ENCODE data around the gene GPR15. TPM values are rescaled to one million over a fixed set of nuclear protein-coding genes. Genes with fewer than 3 reads are reported as not detected.
A peak's percentile ranks its signal among the peaks of the same experiment; 100 is the strongest.

Gene GPR15
- total RNA-seq, 2 experiments from 2014 or later, result 1.4 to 2.2 TPM

DNA sequence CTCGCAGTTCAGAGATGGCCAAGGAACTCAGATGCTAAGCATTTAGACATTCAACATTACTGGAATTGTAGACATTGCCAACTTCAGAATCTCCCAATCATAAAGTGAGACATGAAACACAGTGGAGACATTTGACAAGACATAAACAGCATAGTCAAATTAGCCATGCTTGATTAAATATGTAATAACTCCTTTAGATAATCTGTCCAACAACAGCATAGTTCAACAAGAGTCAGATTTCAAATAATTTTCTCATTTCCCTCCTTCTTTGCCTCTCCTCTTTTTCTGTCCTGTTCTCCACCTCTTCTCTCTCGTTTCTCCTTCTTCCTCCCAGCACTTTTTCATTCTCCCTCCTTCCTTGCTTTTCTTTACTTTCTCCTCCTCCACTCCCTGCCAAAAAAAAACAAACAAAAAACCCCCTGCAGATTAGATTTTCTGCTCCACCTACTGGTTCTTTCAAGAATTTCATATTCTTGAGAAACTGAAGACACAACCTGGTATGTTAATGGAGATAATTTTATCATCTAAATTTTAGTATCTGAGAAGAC lies 41.5 kb downstream of the GPR15 start:
- CTCF ChIA-PET, result interaction anchor here (0.7 to 5.3 kb wide), 15 partner anchors 8 to 534 kb away, joined by 3 to 44 read pairs (median 5); partner anchors contain the start of gene CPOX
- peak; percentile 48 for ATAC-seq
- TF ChIP-seq, protein P1, sequence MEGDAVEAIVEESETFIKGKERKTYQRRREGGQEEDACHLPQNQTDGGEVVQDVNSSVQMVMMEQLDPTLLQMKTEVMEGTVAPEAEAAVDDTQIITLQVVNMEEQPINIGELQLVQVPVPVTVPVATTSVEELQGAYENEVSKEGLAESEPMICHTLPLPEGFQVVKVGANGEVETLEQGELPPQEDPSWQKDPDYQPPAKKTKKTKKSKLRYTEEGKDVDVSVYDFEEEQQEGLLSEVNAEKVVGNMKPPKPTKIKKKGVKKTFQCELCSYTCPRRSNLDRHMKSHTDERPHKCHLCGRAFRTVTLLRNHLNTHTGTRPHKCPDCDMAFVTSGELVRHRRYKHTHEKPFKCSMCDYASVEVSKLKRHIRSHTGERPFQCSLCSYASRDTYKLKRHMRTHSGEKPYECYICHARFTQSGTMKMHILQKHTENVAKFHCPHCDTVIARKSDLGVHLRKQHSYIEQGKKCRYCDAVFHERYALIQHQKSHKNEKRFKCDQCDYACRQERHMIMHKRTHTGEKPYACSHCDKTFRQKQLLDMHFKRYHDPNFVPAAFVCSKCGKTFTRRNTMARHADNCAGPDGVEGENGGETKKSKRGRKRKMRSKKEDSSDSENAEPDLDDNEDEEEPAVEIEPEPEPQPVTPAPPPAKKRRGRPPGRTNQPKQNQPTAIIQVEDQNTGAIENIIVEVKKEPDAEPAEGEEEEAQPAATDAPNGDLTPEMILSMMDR (IDR thresholded peaks at IDR 0.05), result peak; percentile 87
- H3K27ac Mint-ChIP-seq, result peak overlapping the region; percentile 76
- intact Hi-C loops (cut with micrococcal nuclease), result loop anchor here (2.0 to 10.0 kb wide), 3 partner anchors 50 to 228 kb away; partner anchors contain the start of gene CLDND1
- peaks cover 4% of the 10 kb centered on the region for H3K9me3 Mint-ChIP-seq
- H3K27me3 Mint-ChIP-seq, result no peaks in the 10 kb centered on the region
- no peak overlapping the region for H3K4me3 Mint-ChIP-seq
- DNase-seq, result no peak
- POLR2A ChIA-PET, result interaction anchor here (1.0 to 2.5 kb wide), 5 partner anchors 9 to 52 kb away, joined by 3 to 9 read pairs (median 5); partner anchors contain the start of gene CLDND1
- H3K36me3 Mint-ChIP-seq (ENCODE audit: low read depth), result peaks cover 33% of the 10 kb centered on the region
- peaks cover 50% of the 10 kb centered on the region for H3K4me1 Mint-ChIP-seq (ENCODE audit: low read depth)

DNA sequence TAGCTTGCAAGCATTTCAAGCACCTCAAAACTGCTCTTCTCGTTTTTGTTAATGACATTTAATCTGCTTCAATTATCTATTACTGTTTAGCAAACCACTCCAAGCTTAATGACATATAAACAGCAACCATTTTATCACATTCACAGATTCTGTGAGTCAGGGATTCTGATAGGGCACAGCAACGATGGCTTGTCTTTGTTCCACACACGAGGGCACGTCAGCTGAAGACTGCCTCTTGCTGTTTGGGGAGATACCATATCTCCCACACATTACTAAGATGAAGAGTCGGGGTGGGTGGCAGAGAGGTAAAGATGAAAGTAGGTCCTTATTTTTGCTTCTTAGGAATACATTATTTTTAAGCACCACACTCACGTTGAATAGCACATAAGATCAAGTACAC lies 42.4 kb downstream of the GPR15 start:
- peak overlapping the region; percentile 3 for H3K4me3 Mint-ChIP-seq
- peaks cover 35% of the 10 kb centered on the region for H3K36me3 Mint-ChIP-seq (ENCODE audit: low read depth)
- DNase-seq (peak; percentile 36), ATAC-seq (peak; percentile 74)
- intact Hi-C loops (cut with micrococcal nuclease), result loop anchor here (5.0 to 10.0 kb wide), 2 partner anchors 137 to 229 kb away; no protein-coding TSS in a partner anchor
- H3K4me1 Mint-ChIP-seq (ENCODE audit: low read depth), result peaks cover 49% of the 10 kb centered on the region
- TF ChIP-seq, protein P1 (IDR thresholded peaks at IDR 0.05), result no peak
- ChIA-PET CTCF (interaction anchor here (0.7 to 5.3 kb wide), 13 partner anchors 12 to 535 kb away, joined by 3 to 44 read pairs (median 5); partner anchors contain the start of gene CPOX), POLR2A (interaction anchor here (0.9 to 2.5 kb wide), 4 partner anchors 10 to 19 kb away, joined by 3 to 9 read pairs (median 4); no protein-coding TSS in a partner anchor)
- H3K9me3 Mint-ChIP-seq, result peaks cover 3% of the 10 kb centered on the region
- peak overlapping the region; percentile 72 for H3K27ac Mint-ChIP-seq
- no peaks in the 10 kb centered on the region for H3K27me3 Mint-ChIP-seq

DNA sequence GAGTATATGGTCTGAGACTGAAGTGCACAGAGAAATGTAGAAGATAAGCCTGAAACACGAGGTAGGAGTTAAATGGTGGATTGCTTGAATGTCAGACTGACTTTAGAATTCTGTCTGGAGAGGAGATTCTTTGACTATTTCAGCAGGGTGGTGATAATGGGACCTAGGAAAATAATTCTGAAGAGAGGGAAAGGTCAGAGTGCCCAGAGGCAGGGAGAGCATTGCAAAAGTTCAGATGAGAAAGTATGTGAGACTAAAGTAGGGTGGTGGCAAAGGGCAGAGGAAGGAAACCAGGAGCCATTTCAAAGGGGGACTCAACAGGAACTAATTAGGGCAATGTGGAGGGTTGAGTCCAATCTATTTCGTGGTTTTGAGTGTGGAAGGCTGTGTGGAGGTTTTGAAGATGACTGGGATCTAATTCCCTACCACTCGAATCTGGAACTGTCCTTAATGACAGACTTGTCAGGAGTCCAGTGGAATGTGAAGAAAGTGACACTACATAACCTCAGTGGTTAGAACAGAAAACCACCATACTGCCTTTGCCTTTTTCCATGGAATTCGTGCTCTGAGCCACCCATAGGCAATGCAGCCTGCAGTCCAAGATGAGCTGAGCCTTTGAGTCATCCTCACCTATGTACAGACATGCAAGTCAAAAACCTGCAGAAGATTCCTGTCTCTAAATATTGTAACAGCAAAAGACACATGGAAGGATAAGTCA lies 45.6 kb downstream of the GPR15 start:
- intact Hi-C loops (cut with micrococcal nuclease), result loop anchor here (10.0 kb wide), 1 partner anchor 233 kb away; no protein-coding TSS in a partner anchor
- no peak for ATAC-seq
- peaks cover 43% of the 10 kb centered on the region for H3K4me1 Mint-ChIP-seq (ENCODE audit: low read depth)
- TF ChIP-seq, protein P1 (IDR thresholded peaks at IDR 0.05), result no peak
- H3K27me3 Mint-ChIP-seq, result no peaks in the 10 kb centered on the region
- H3K27ac Mint-ChIP-seq, result peak overlapping the region; percentile 13
- H3K36me3 Mint-ChIP-seq (ENCODE audit: low read depth), result peaks cover 48% of the 10 kb centered on the region
- POLR2A ChIA-PET, result interaction anchor here (1.8 kb wide), 1 partner anchor 16 kb away, joined by 5 read pairs; the partner anchor contains the start of gene CPOX
- DNase-seq, result no peak
- CTCF ChIA-PET, result no interaction called here
- H3K4me3 Mint-ChIP-seq, result no peak overlapping the region
- H3K9me3 Mint-ChIP-seq, result no peaks in the 10 kb centered on the region

DNA sequence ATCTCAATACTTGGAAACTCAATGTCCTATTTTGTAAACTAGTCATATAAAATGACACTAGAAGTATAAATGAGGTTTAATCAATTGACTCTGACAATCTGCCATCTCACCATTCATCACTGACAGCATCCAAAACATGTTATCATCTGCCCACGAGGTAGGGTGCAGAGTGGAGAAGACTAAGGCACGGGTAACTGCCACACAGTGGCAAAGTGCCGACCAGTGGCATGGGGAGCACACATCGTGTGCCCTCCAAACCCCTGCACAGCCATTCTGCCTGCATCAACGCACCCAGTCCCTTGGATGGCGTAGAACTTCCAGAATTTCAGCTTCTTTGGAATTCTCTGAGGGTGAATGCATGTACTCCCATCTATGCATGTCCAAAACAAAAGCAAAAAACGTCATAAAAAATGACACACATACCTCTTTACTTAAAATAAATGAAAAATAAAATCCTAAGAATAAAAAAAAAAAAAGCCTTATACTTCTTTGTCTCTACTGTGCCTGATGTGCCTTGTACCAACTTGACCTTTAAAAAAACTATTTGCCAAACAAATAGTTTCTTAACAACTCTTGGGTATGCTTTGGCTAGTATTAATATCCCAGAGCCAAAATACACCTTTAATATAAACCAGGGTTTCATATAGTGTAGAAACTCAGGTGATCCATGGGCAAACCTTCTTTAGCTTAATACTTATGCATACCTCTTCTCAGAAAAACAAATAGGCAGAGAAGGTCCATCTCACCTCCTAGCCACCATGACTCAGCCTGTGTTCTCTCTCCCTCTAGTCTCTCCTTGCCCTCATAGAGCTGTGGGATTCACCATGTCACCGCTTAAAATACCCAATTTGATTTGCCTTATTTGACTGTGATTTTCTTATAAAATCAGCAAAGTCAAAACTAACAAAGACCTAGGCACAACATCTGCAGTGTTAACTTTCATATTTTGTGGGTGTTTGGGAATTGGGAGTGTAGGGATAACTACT lies 48.9 kb downstream of the GPR15 start:
- Mint-ChIP-seq H3K27me3 (no peaks in the 10 kb centered on the region), H3K4me3 (no peak overlapping the region), H3K9me3 (no peaks in the 10 kb centered on the region), H3K4me1 (ENCODE audit: low read depth) (peaks cover 35% of the 10 kb centered on the region), H3K36me3 (ENCODE audit: low read depth) (peaks cover 69% of the 10 kb centered on the region), H3K27ac (no peak overlapping the region)
- ChIA-PET POLR2A (interaction anchor here (0.6 to 1.4 kb wide), 2 partner anchors 12 kb away, joined by 3 read pairs; partner anchors contain the start of gene CPOX), CTCF (interaction anchor here (0.9 to 2.1 kb wide), 4 partner anchors 8 to 70 kb away, joined by 3 to 5 read pairs (median 4); partner anchors contain the start of gene CPOX)
- ATAC-seq (no peak), DNase-seq (no peak)
- TF ChIP-seq, protein P1 (IDR thresholded peaks at IDR 0.05), result no peak
- intact Hi-C loops (cut with micrococcal nuclease), result no loop called here

Measured in activated CD8-positive, alpha-beta T cell treated with anti-CD3 and anti-CD28 coated beads for 36 hours (primary cell).